ENCODE measurements around the gene FN3KRP. TPM values are rescaled to one million over a fixed set of nuclear protein-coding genes. Genes with fewer than 3 reads are reported as not detected.

FN3KRP gene
- total and polyA plus RNA-seq, 4 donors = 10.1 to 15.5 (median 11.0) TPM

- Histone ChIP-seq H3K9ac (ENCODE audit: low read depth in 1 of 2, low read length in 2 of 2) (no peak overlapping the region), H3K27me3 (ENCODE audit: control insufficient read depth in 4 of 4, insufficient read depth in 4 of 4, low read length in 3 of 4) (no peaks in the 10 kb centered on the region), H3K4me3 (ENCODE audit: low read depth in 1 of 3, low read length in 3 of 3) (no peak overlapping the region), H3K36me3 (ENCODE audit: control insufficient read depth in 4 of 4, insufficient read depth in 3 of 4, low read depth in 1 of 4, low read length in 3 of 4) (no peaks in the 10 kb centered on the region), H3K27ac (ENCODE audit: low read depth in 1 of 2, low read length in 2 of 2) (no peak overlapping the region), H3K9me3 (ENCODE audit: control insufficient read depth in 4 of 4, low read length in 3 of 4) (no peaks in the 10 kb centered on the region), H3K4me1 (ENCODE audit: control insufficient read depth in 4 of 4, insufficient read depth in 4 of 4, low read length in 3 of 4) (peaks cover 3 to 12% (median 8%) of the 10 kb centered on the region in 4 donors)
- 90% methylated on average over 18 of the region's 18 CpGs for WGBS
- TF ChIP-seq FOXA1 (IDR thresholded peaks at IDR 0.05) (no peak), CTCF (IDR thresholded peaks at IDR 0.05; ENCODE audit: low read depth, low read length, missing input control) (no peak), YY1 (IDR thresholded peaks at IDR 0.05) (no peak), NR2F2 (IDR thresholded peaks at IDR 0.05) (no peak), HNF4A (conservative IDR thresholded peaks at IDR 0.05) (no peak), SP1 (IDR thresholded peaks at IDR 0.05) (no peak), HNF4G (IDR thresholded peaks at IDR 0.05) (no peak), FOXA2 (IDR thresholded peaks at IDR 0.05) (no peak), JUND (IDR thresholded peaks at IDR 0.05) (no peak), TAF1 (conservative IDR thresholded peaks at IDR 0.05) (no peak)
- TF ChIP-seq, protein P1, sequence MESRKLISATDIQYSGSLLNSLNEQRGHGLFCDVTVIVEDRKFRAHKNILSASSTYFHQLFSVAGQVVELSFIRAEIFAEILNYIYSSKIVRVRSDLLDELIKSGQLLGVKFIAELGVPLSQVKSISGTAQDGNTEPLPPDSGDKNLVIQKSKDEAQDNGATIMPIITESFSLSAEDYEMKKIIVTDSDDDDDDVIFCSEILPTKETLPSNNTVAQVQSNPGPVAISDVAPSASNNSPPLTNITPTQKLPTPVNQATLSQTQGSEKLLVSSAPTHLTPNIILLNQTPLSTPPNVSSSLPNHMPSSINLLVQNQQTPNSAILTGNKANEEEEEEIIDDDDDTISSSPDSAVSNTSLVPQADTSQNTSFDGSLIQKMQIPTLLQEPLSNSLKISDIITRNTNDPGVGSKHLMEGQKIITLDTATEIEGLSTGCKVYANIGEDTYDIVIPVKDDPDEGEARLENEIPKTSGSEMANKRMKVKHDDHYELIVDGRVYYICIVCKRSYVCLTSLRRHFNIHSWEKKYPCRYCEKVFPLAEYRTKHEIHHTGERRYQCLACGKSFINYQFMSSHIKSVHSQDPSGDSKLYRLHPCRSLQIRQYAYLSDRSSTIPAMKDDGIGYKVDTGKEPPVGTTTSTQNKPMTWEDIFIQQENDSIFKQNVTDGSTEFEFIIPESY (IDR thresholded peaks at IDR 0.05) = no peak
- TF ChIP-seq, protein P2, sequence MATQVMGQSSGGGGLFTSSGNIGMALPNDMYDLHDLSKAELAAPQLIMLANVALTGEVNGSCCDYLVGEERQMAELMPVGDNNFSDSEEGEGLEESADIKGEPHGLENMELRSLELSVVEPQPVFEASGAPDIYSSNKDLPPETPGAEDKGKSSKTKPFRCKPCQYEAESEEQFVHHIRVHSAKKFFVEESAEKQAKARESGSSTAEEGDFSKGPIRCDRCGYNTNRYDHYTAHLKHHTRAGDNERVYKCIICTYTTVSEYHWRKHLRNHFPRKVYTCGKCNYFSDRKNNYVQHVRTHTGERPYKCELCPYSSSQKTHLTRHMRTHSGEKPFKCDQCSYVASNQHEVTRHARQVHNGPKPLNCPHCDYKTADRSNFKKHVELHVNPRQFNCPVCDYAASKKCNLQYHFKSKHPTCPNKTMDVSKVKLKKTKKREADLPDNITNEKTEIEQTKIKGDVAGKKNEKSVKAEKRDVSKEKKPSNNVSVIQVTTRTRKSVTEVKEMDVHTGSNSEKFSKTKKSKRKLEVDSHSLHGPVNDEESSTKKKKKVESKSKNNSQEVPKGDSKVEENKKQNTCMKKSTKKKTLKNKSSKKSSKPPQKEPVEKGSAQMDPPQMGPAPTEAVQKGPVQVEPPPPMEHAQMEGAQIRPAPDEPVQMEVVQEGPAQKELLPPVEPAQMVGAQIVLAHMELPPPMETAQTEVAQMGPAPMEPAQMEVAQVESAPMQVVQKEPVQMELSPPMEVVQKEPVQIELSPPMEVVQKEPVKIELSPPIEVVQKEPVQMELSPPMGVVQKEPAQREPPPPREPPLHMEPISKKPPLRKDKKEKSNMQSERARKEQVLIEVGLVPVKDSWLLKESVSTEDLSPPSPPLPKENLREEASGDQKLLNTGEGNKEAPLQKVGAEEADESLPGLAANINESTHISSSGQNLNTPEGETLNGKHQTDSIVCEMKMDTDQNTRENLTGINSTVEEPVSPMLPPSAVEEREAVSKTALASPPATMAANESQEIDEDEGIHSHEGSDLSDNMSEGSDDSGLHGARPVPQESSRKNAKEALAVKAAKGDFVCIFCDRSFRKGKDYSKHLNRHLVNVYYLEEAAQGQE (IDR thresholded peaks at IDR 0.05) = no peak
- TF ChIP-seq, protein P3, sequence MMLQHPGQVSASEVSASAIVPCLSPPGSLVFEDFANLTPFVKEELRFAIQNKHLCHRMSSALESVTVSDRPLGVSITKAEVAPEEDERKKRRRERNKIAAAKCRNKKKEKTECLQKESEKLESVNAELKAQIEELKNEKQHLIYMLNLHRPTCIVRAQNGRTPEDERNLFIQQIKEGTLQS (IDR thresholded peaks at IDR 0.05) = no peak
- DNase-seq (ENCODE audit: low spot score) = no peak
These were observed 10.8 kb upstream of the FN3KRP start for GRCh38 chr17:82705756-82706155.

DNA sequence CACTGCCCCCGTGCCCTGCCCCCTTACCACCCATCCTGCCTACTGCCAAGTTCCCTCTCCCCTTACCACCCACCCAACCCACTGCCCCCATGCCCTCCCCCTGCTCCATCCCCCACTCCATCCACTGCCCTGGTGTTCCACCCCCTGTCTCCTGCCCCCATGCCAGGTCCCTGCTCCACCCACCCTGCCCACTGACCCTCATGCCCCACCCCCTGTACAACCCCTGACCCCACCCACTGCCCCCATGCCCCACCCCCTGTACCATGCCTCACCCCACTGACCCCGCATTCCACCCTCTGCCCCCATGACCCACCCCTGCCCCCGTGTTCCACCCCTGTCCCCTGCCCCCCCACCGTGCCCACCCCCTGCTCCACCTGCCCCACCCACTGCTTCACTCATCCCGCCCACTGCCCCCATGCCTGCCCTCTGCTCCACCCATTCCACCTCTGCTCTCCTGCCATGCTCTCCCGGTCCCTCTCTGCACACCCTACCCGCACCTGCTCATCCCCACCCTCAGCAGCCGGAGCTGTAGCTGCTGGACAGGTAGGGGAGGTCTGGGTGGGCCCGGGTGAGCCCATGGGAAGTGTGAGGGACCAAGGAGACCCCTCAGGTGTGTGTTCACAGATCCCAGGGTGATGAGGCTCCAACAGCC, 7.4 kb upstream of the FN3KRP start:
- Histone ChIP-seq H3K27me3 (ENCODE audit: control insufficient read depth in 4 of 4, insufficient read depth in 4 of 4, low read length in 3 of 4) (no peaks in the 10 kb centered on the region), H3K36me3 (ENCODE audit: control insufficient read depth in 4 of 4, insufficient read depth in 3 of 4, low read depth in 1 of 4, low read length in 3 of 4) (no peaks in the 10 kb centered on the region), H3K9me3 (ENCODE audit: control insufficient read depth in 4 of 4, low read length in 3 of 4) (no peaks in the 10 kb centered on the region), H3K27ac (ENCODE audit: low read depth in 1 of 2, low read length in 2 of 2) (no peak overlapping the region), H3K9ac (ENCODE audit: low read depth in 1 of 2, low read length in 2 of 2) (no peak overlapping the region), H3K4me1 (ENCODE audit: control insufficient read depth in 4 of 4, insufficient read depth in 4 of 4, low read length in 3 of 4) (peaks cover 3 to 8% (median 6%) of the 10 kb centered on the region in 4 donors), H3K4me3 (ENCODE audit: low read depth in 1 of 3, low read length in 3 of 3) (no peak overlapping the region)
- no peak for DNase-seq (ENCODE audit: low spot score)
- WGBS = 74% methylated on average over 9 of the region's 9 CpGs
- TF ChIP-seq NR2F2 (IDR thresholded peaks at IDR 0.05) (no peak), CTCF (IDR thresholded peaks at IDR 0.05; ENCODE audit: low read depth, low read length, missing input control) (no peak), JUND (IDR thresholded peaks at IDR 0.05) (no peak), RXRA (IDR thresholded peaks at IDR 0.05) (no peak), FOXA2 (IDR thresholded peaks at IDR 0.05) (no peak), RAD21 (IDR thresholded peaks at IDR 0.05) (no peak), MAX (IDR thresholded peaks at IDR 0.05) (no peak), HNF4G (IDR thresholded peaks at IDR 0.05) (no peak), HNF4A (conservative IDR thresholded peaks at IDR 0.05) (no peak), YY1 (IDR thresholded peaks at IDR 0.05) (no peak), FOXA1 (IDR thresholded peaks at IDR 0.05) (no peak), TAF1 (conservative IDR thresholded peaks at IDR 0.05) (no peak), GABPA (IDR thresholded peaks at IDR 0.05 in 1 of 2, conservative IDR thresholded peaks at IDR 0.05 in 1 of 2) (no peak), EGR1 (IDR thresholded peaks at IDR 0.05; ENCODE audit: low read depth in 2 of 2) (no peak), SP1 (IDR thresholded peaks at IDR 0.05) (no peak)
- TF ChIP-seq, protein P1 (IDR thresholded peaks at IDR 0.05) = no peak
- TF ChIP-seq, protein P3 (IDR thresholded peaks at IDR 0.05) = no peak

Measured in liver (tissue), 9 donors.